WTC11 (cell line): ENCODE measurements around the gene EIF4G3. TPM values are rescaled to one million over a fixed set of nuclear protein-coding genes. Genes with fewer than 3 reads are reported as not detected.

Experiments
- ATAC-seq: fragments of 200-7000 bp; cut with Tn5 transposase; 2 replicates; pipeline ENCODE4 v1.10.0; 2021; ENCODE audit warnings: mild to moderate bottlenecking, moderate library complexity
- CTCF ChIA-PET: fragments of 300-600 bp; sonication (Branson Sonifier 250); formaldehyde crosslinking; loops from one replicate; lab custom pipeline; 2021; ENCODE audit warnings: antibody characterized with exemption; lab: Charles Lee
- POLR2A ChIA-PET: fragments of 350-600 bp; sonication (Branson Sonifier 250); formaldehyde crosslinking; loops from one replicate; lab custom pipeline; 2021; ENCODE audit warnings: antibody characterized with exemption; lab: Charles Lee
- DNase-seq: peaks from one replicate; pipeline ENCODE4 v3.0.0; 2021; ENCODE audit warnings: low spot score
- H3K27ac Mint-ChIP-seq: 2 replicates; pipeline ENCODE4 v1.8.0; 2021; ENCODE audit warnings: mixed read lengths
- H3K27me3 Mint-ChIP-seq: 2 replicates; pipeline ENCODE4 v1.8.0; 2021; ENCODE audit warnings: low read depth, mild to moderate bottlenecking, moderate library complexity, mixed read lengths
- H3K36me3 Mint-ChIP-seq: 2 replicates; pipeline ENCODE4 v1.8.0; 2021; ENCODE audit warnings: mixed read lengths
- H3K4me1 Mint-ChIP-seq: 2 replicates; pipeline ENCODE4 v1.8.0; 2022; ENCODE audit warnings: mixed read lengths
- H3K4me3 Mint-ChIP-seq: 2 replicates; pipeline ENCODE4 v1.8.0; 2021; ENCODE audit warnings: mild to moderate bottlenecking, moderate library complexity, mixed read lengths
- H3K9me3 Mint-ChIP-seq: 2 replicates; pipeline ENCODE4 v1.8.0; 2021; ENCODE audit warnings: mixed read lengths
- AFF4 ChIP-seq: sonication (generic); formaldehyde crosslinking; IDR thresholded peaks from 2 replicates; pipeline ENCODE4 v1.8.1; 2023; ENCODE audit warnings: mild to moderate bottlenecking, missing genetic modification reagents, borderline replicate concordance
- ELF4 ChIP-seq: sonication (generic); formaldehyde crosslinking; IDR thresholded peaks from 2 replicates; pipeline ENCODE4 v1.8.1; 2022; ENCODE audit warnings: low read depth, mild to moderate bottlenecking, moderate library complexity, missing genetic modification reagents
- ESRRA ChIP-seq: sonication (generic); formaldehyde crosslinking; IDR thresholded peaks from 2 replicates; pipeline ENCODE4 v1.8.1; 2022; ENCODE audit warnings: mild to moderate bottlenecking, missing genetic modification reagents, borderline replicate concordance
- ETV6 ChIP-seq: sonication (generic); formaldehyde crosslinking; IDR thresholded peaks from 2 replicates; pipeline ENCODE4 v1.8.1; 2022; ENCODE audit warnings: mild to moderate bottlenecking, missing genetic modification reagents
- HMGA2 ChIP-seq: fragments of 250-450 bp; sonication (Bioruptor Pico); IDR thresholded peaks from 2 replicates; pipeline ENCODE4 v1.4.0; 2021; ENCODE audit warnings: mild to moderate bottlenecking, moderate library complexity
- MLX ChIP-seq: sonication (generic); formaldehyde crosslinking; IDR thresholded peaks from 2 replicates; pipeline ENCODE4 v1.8.1; 2023; ENCODE audit warnings: mild to moderate bottlenecking, missing genetic modification reagents, moderate library complexity
- NFE2L1 ChIP-seq: sonication (generic); formaldehyde crosslinking; IDR thresholded peaks from 2 replicates; pipeline ENCODE4 v1.8.1; 2023; ENCODE audit warnings: missing genetic modification reagents
- PRDM15 ChIP-seq: sonication (generic); formaldehyde crosslinking; IDR thresholded peaks from 2 replicates; pipeline ENCODE4 v1.8.0; 2022; ENCODE audit warnings: missing genetic modification reagents
- RORB ChIP-seq: fragments of 250-450 bp; sonication (Bioruptor Pico); IDR thresholded peaks from 2 replicates; pipeline ENCODE4 v1.9.0; 2021; ENCODE audit warnings: mild to moderate bottlenecking
- TCF7 ChIP-seq: sonication (generic); formaldehyde crosslinking; IDR thresholded peaks from 2 replicates; pipeline ENCODE4 v1.8.0; 2022; ENCODE audit warnings: mild to moderate bottlenecking, low read depth, missing genetic modification reagents, moderate library complexity
- USF2 ChIP-seq: sonication (generic); formaldehyde crosslinking; IDR thresholded peaks from 2 replicates; pipeline ENCODE4 v1.8.1; 2023; ENCODE audit warnings: mild to moderate bottlenecking, missing genetic modification reagents, moderate library complexity
- ZBTB21 ChIP-seq: sonication (generic); formaldehyde crosslinking; IDR thresholded peaks from 2 replicates; pipeline ENCODE4 v1.8.1; 2023; ENCODE audit warnings: mild to moderate bottlenecking, missing genetic modification reagents, borderline replicate concordance
- ZNF121 ChIP-seq: sonication (generic); formaldehyde crosslinking; IDR thresholded peaks from 2 replicates; pipeline ENCODE4 v1.8.0; 2023; ENCODE audit warnings: missing genetic modification reagents
- ZNF425 ChIP-seq: fragments of 250-450 bp; sonication (Bioruptor Pico); conservative IDR thresholded peaks from 2 replicates; pipeline ENCODE4 v1.9.0; 2021; ENCODE audit warnings: mild to moderate bottlenecking
- ZNF512 ChIP-seq: sonication (generic); formaldehyde crosslinking; IDR thresholded peaks from 2 replicates; pipeline ENCODE4 v1.8.1; 2022; ENCODE audit warnings: missing genetic modification reagents, borderline replicate concordance
- ZSCAN18 ChIP-seq: fragments of 250-450 bp; sonication (Bioruptor Pico); IDR thresholded peaks from 2 replicates; pipeline ENCODE4 v2.1.2; 2022; ENCODE audit warnings: mild to moderate bottlenecking, moderate library complexity
- total RNA-seq: library from RNA; stranded (reverse); gene quantifications from 3 replicates; pipeline ENCODE4 v1.2.3, GENCODE V29; 2021

EIF4G3 gene
- total RNA-seq, 1 experiment from 2014 or later = 77.7 TPM

- ATAC-seq (no peak), DNase-seq (no peak)
- Mint-ChIP-seq H3K36me3 (no peaks in the 10 kb centered on the region; the same call in 1 of the 2 replicates), H3K27ac (no peak overlapping the region), H3K27me3 (no peaks in the 10 kb centered on the region), H3K9me3 (no peaks in the 10 kb centered on the region), H3K4me3 (no peak overlapping the region), H3K4me1 (peaks cover 8% of the 10 kb centered on the region)
- TF ChIP-seq AFF4 (CRISPR knock-in tag) (no peak), RORB (CRISPR knock-in tag) (no peak), ZBTB21 (CRISPR knock-in tag) (no peak), HMGA2 (no peak), ZSCAN18 (no peak), ZNF121 (CRISPR knock-in tag) (no peak), ESRRA (CRISPR knock-in tag) (no peak), TCF7 (no peak), MLX (CRISPR knock-in tag) (no peak), ETV6 (CRISPR knock-in tag) (no peak), USF2 (CRISPR knock-in tag) (no peak), ELF4 (CRISPR knock-in tag) (no peak), PRDM15 (CRISPR knock-in tag) (no peak)
- ChIA-PET POLR2A (no interaction called here), CTCF (no interaction called here)
Observed at GRCh38 chr1:21068937-21069336, 107.8 kb downstream of the EIF4G3 start.

- no peaks in the 10 kb centered on the region for H3K9me3 Mint-ChIP-seq
- ATAC-seq (no peak), DNase-seq (no peak)
- H3K27ac Mint-ChIP-seq = no peak overlapping the region; the same call in 1 of the 2 replicates
- H3K27me3 Mint-ChIP-seq = no peaks in the 10 kb centered on the region
- 0 out of 2 replicates have a peak, but pooled peaks cover 2% of the 10 kb centered on the region for H3K4me1 Mint-ChIP-seq
- POLR2A ChIA-PET = no interaction called here
- no peak overlapping the region for H3K4me3 Mint-ChIP-seq
- H3K36me3 Mint-ChIP-seq = no peaks in the 10 kb centered on the region
- CTCF ChIA-PET = interaction anchor here (0.7 kb wide), 1 partner anchor 403 kb away, joined by 3 read pairs; no protein-coding TSS in a partner anchor
- no peak for TF ChIP-seq ZNF425 (CRISPR knock-in tag)
- no peak for TF ChIP-seq NFE2L1 (CRISPR knock-in tag)
- TF ChIP-seq ZNF512 (CRISPR knock-in tag) = no peak
- no peak for TF ChIP-seq MLX (CRISPR knock-in tag)
Observed at GRCh38 chr1:21067551-21068227, 109.0 kb downstream of the EIF4G3 start.
